SK-N-SH treated with all-trans-retinoic acid at 6 μM for 48 hours (cell line): ENCODE results near the gene OTOF.

Source experiments
- ARNTL ChIP-seq: fragments of 450-650 bp; formaldehyde crosslinking; IDR thresholded peaks from 2 replicates; pipeline ENCODE4 v1.5.0; 2020; ENCODE audit warnings: low read depth, mild to moderate bottlenecking, moderate library complexity, borderline replicate concordance
- CSDC2 ChIP-seq: fragments of 250-450 bp; sonication (Bioruptor Pico); IDR thresholded peaks from 2 replicates; pipeline ENCODE4 v1.5.0; 2020; ENCODE audit warnings: mild to moderate bottlenecking, moderate library complexity
- SNAI2 ChIP-seq: fragments of 250-450 bp; sonication (Bioruptor Pico); IDR thresholded peaks from 2 replicates; pipeline ENCODE4 v1.5.0; 2020; ENCODE audit warnings: mild to moderate bottlenecking, moderate library complexity
- ZNF8 ChIP-seq: fragments of 450-650 bp; formaldehyde crosslinking; IDR thresholded peaks from 2 replicates; pipeline ENCODE4 v1.5.0; 2020; ENCODE audit warnings: mild to moderate bottlenecking, moderate library complexity
- TF ChIP-seq, protein P1 (sequence below): fragments of 250-450 bp; sonication (Bioruptor Pico); IDR thresholded peaks from 2 replicates; pipeline ENCODE4 v1.5.0; 2020; ENCODE audit warnings: mild to moderate bottlenecking, moderate library complexity
- TF ChIP-seq, protein P2 (sequence below): fragments of 250-450 bp; sonication (Bioruptor Pico); IDR thresholded peaks from 2 replicates; pipeline ENCODE4 v1.5.1; 2020; ENCODE audit warnings: low read depth, mild to moderate bottlenecking, moderate library complexity

DNA sequence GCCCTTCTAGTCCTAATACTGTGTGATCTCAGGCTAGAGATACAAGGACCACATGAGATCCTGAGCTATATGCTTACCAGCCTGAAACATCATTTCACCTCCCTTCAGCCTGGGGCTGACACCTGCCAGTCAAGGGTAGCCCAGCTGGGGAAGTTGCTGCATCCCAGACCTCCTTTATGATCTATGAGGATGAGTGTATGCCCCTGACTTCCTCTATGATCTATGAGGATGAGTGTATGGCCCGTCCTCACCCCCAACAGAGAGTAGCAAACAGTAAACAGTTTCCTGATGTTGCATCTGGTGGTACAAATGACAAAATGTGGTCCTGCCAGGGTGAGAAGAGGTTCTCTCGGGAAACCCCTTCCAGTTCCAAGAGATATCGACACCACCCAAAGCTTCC is 8.9 kb upstream of the OTOF start:
- TF ChIP-seq, protein P1, sequence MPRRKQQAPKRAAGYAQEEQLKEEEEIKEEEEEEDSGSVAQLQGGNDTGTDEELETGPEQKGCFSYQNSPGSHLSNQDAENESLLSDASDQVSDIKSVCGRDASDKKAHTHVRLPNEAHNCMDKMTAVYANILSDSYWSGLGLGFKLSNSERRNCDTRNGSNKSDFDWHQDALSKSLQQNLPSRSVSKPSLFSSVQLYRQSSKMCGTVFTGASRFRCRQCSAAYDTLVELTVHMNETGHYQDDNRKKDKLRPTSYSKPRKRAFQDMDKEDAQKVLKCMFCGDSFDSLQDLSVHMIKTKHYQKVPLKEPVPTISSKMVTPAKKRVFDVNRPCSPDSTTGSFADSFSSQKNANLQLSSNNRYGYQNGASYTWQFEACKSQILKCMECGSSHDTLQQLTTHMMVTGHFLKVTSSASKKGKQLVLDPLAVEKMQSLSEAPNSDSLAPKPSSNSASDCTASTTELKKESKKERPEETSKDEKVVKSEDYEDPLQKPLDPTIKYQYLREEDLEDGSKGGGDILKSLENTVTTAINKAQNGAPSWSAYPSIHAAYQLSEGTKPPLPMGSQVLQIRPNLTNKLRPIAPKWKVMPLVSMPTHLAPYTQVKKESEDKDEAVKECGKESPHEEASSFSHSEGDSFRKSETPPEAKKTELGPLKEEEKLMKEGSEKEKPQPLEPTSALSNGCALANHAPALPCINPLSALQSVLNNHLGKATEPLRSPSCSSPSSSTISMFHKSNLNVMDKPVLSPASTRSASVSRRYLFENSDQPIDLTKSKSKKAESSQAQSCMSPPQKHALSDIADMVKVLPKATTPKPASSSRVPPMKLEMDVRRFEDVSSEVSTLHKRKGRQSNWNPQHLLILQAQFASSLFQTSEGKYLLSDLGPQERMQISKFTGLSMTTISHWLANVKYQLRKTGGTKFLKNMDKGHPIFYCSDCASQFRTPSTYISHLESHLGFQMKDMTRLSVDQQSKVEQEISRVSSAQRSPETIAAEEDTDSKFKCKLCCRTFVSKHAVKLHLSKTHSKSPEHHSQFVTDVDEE (CRISPR knock-in tag): no peak
- TF ChIP-seq ARNTL (CRISPR knock-in tag) (no peak), SNAI2 (CRISPR knock-in tag) (no peak), ZNF8 (no peak), CSDC2 (CRISPR knock-in tag) (no peak)
- TF ChIP-seq, protein P2, sequence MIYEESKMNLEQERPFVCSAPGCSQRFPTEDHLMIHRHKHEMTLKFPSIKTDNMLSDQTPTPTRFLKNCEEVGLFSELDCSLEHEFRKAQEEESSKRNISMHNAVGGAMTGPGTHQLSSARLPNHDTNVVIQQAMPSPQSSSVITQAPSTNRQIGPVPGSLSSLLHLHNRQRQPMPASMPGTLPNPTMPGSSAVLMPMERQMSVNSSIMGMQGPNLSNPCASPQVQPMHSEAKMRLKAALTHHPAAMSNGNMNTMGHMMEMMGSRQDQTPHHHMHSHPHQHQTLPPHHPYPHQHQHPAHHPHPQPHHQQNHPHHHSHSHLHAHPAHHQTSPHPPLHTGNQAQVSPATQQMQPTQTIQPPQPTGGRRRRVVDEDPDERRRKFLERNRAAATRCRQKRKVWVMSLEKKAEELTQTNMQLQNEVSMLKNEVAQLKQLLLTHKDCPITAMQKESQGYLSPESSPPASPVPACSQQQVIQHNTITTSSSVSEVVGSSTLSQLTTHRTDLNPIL (CRISPR knock-in tag): no peak
